GM19099 (cell line): ENCODE measurements around the gene ARHGAP31.

Source experiments
- POLR2A ChIP-seq: IDR thresholded peaks from 3 replicates; pipeline ENCODE4 v1.6.1; 2011; ENCODE audit warnings: low read depth; ENCODE audit not compliant: insufficient read length; ENCODE audit errors: extremely low read depth

ARHGAP31 gene

GRCh38 chr3:119330181-119330580, 36.0 kb downstream of the ARHGAP31 start:
- TF ChIP-seq POLR2A = no peak

- no peak for TF ChIP-seq POLR2A
Measured at GRCh38 chr3:119330858-119331257, 36.7 kb downstream of the ARHGAP31 start.

GRCh38 chr3:119331661-119332060, 37.5 kb downstream of the ARHGAP31 start:
- TF ChIP-seq POLR2A = no peak

GRCh38 chr3:119333773-119334509, 39.8 kb downstream of the ARHGAP31 start:
- TF ChIP-seq POLR2A = no peak

- no peak for TF ChIP-seq POLR2A
Measured at GRCh38 chr3:119336823-119337222, 42.6 kb downstream of the ARHGAP31 start.

GRCh38 chr3:119338754-119339153, 44.6 kb downstream of the ARHGAP31 start:
- no peak for TF ChIP-seq POLR2A

- TF ChIP-seq POLR2A = no peak
Measured at GRCh38 chr3:119340014-119340413, 45.8 kb downstream of the ARHGAP31 start.

GRCh38 chr3:119340446-119340845, 46.3 kb downstream of the ARHGAP31 start:
- no peak for TF ChIP-seq POLR2A

- TF ChIP-seq POLR2A = no peak
Measured at GRCh38 chr3:119342176-119342575, 48.0 kb downstream of the ARHGAP31 start.

- TF ChIP-seq POLR2A = no peak
Measured at GRCh38 chr3:119343719-119344118, 49.5 kb downstream of the ARHGAP31 start.

- TF ChIP-seq POLR2A = no peak
Measured at GRCh38 chr3:119346076-119346496, 51.9 kb downstream of the ARHGAP31 start.

GRCh38 chr3:119347036-119347435, 52.9 kb downstream of the ARHGAP31 start:
- no peak for TF ChIP-seq POLR2A

- no peak for TF ChIP-seq POLR2A
Measured at GRCh38 chr3:119349354-119350041, 55.3 kb downstream of the ARHGAP31 start.

- no peak for TF ChIP-seq POLR2A
Measured at GRCh38 chr3:119350114-119350513, 55.9 kb downstream of the ARHGAP31 start.

- TF ChIP-seq POLR2A = no peak
Measured at GRCh38 chr3:119351581-119351980, 57.4 kb downstream of the ARHGAP31 start.

- no peak for TF ChIP-seq POLR2A
Measured at GRCh38 chr3:119352034-119352609, 57.9 kb downstream of the ARHGAP31 start.
